Tibial nerve (tissue), 4 donors: Measurements from ENCODE around the gene TM2D1. TPM values are rescaled to one million over a fixed set of nuclear protein-coding genes. Genes with fewer than 3 reads are reported as not detected.
"Not testable (repeated sequence)": the region's sequence is repeated elsewhere in the genome, so short reads cannot be mapped to it uniquely, and the experiment has no call there.

Experiments
- DNase-seq, 2 donors: peaks; one replicate each; pipeline ENCODE4 v3.0.0-alpha.2; 2019; ENCODE audit warnings: low spot score in 2 of 2
- H3K27ac ChIP-seq, 4 donors: fragments of 200-600 bp; sonication (generic) in 3 of 4; one replicate each; pipeline ENCODE4 v1.5.1; 2017 to 2019; ENCODE audit warnings: mild to moderate bottlenecking in 1 of 4
- H3K27me3 ChIP-seq, 2 donors: fragments of 200-600 bp; sonication (generic) in 1 of 2; one replicate each; pipeline versions ENCODE4 v1.5.1 to v1.6.0; 2017 to 2019
- H3K36me3 ChIP-seq, 3 donors: fragments of 200-600 bp; sonication (generic); one replicate each; pipeline ENCODE4 v1.5.1; 2018 to 2019
- H3K4me1 ChIP-seq, 4 donors: fragments of 200-600 bp; sonication (generic) in 3 of 4; one replicate each; pipeline ENCODE4 v1.5.1; 2017 to 2019
- H3K4me3 ChIP-seq, 4 donors: fragments of 200-600 bp; sonication (generic) in 3 of 4; one replicate each; pipeline ENCODE4 v1.5.1; 2017 to 2019; ENCODE audit warnings: mild to moderate bottlenecking in 1 of 4, moderate library complexity in 1 of 4
- H3K9me3 ChIP-seq, 4 donors: fragments of 200-600 bp; sonication (generic) in 3 of 4; one replicate each; pipeline ENCODE4 v1.5.1; 2017 to 2019
- CTCF ChIP-seq, 5 experiments: fragments of 200-600 bp in 3 of 5; fragments of 450-650 bp in 2 of 5; sonication (generic) in 3 of 5; IDR thresholded peaks; one replicate each; pipeline ENCODE4 v1.5.1; 2016 to 2019; ENCODE audit warnings: antibody characterized with exemption in 5 of 5, mild to moderate bottlenecking in 3 of 5, moderate library complexity in 2 of 5
- EP300 ChIP-seq, 2 donors: sonication (generic); formaldehyde crosslinking; IDR thresholded peaks; one replicate each; pipeline ENCODE4 v1.6.1; 2017; ENCODE audit warnings: antibody characterized with exemption in 2 of 2, mild to moderate bottlenecking in 1 of 2
- POLR2A ChIP-seq, 2 donors: fragments of 450-650 bp; IDR thresholded peaks; one replicate each; pipeline ENCODE4 v1.6.1; 2017; ENCODE audit warnings: antibody characterized with exemption in 2 of 2, mild to moderate bottlenecking in 2 of 2, moderate library complexity in 2 of 2
- WGBS, 2 donors: methylation state at CpG; one replicate each; pipeline ENCODE4 v1.1.5; 2018; 5-methylcytosine and 5-hydroxymethylcytosine counted together
- total RNA-seq, 4 donors: library from RNA; depleted of rRNA; stranded (reverse); fragments of >200 nt; gene quantifications; one replicate each; pipeline ENCODE4 v1.1.0, GENCODE V29; 2016

TM2D1 gene
- total RNA-seq, 4 donors from 2014 or later: 56.7 to 88.3 (median 77.1) TPM

- Histone ChIP-seq H3K36me3 (peaks cover 0 to 26% (median 2%) of the 10 kb centered on the region in 3 donors), H3K9me3 (no peaks in the 10 kb centered on the region), H3K27me3 (no peaks in the 10 kb centered on the region), H3K4me3 (no peak overlapping the region), H3K4me1 (peaks cover 0 to 4% (median 1%) of the 10 kb centered on the region in 4 donors), H3K27ac (peak overlapping the region in 2 of 4 donors; percentile 22 to 58)
- no peak for DNase-seq
- TF ChIP-seq CTCF (IDR thresholded peaks at IDR 0.05) (no peak), EP300 (IDR thresholded peaks at IDR 0.05) (no peak)
- WGBS, 2 donors: 42 to 50% methylated on average over 3 of the region's 3 CpGs
These were observed 32.7 kb downstream of the TM2D1 start for GRCh38 chr1:61692155-61692800.

GRCh38 chr1:61687901-61688300 is 37.0 kb downstream of the TM2D1 start:
- Histone ChIP-seq H3K4me1 (peaks cover 0 to 4% (median 1%) of the 10 kb centered on the region in 4 donors), H3K9me3 (no peaks in the 10 kb centered on the region), H3K27ac (no peak overlapping the region), H3K36me3 (peaks cover 0 to 36% (median 3%) of the 10 kb centered on the region in 3 donors), H3K27me3 (no peaks in the 10 kb centered on the region), H3K4me3 (no peak overlapping the region)
- DNase-seq: no peak
- no peak for TF ChIP-seq POLR2A (IDR thresholded peaks at IDR 0.05)
- TF ChIP-seq CTCF (IDR thresholded peaks at IDR 0.05): no peak
- no peak for TF ChIP-seq EP300 (IDR thresholded peaks at IDR 0.05)
- WGBS, 2 donors: 80 to 91% methylated on average over 1 of the region's 1 CpG

GRCh38 chr1:61682891-61683290 is 42.0 kb downstream of the TM2D1 start:
- Histone ChIP-seq H3K36me3 (peaks cover 0 to 70% (median 3%) of the 10 kb centered on the region in 3 donors), H3K9me3 (no peaks in the 10 kb centered on the region), H3K4me1 (no peaks in the 10 kb centered on the region), H3K4me3 (no peak overlapping the region), H3K27ac (no peak overlapping the region), H3K27me3 (no peaks in the 10 kb centered on the region)
- DNase-seq: no peak
- 75 to 84% methylated on average over 3 of the region's 3 CpGs for WGBS, 2 donors
- TF ChIP-seq EP300 (IDR thresholded peaks at IDR 0.05): no peak
- no peak for TF ChIP-seq CTCF (IDR thresholded peaks at IDR 0.05)
- TF ChIP-seq POLR2A (IDR thresholded peaks at IDR 0.05): no peak

GRCh38 chr1:61680500-61680899 is 44.4 kb downstream of the TM2D1 start:
- Histone ChIP-seq H3K9me3 (no peaks in the 10 kb centered on the region), H3K4me3 (no peak overlapping the region), H3K36me3 (peaks cover 0 to 60% (median 0%) of the 10 kb centered on the region in 3 donors), H3K27me3 (no peaks in the 10 kb centered on the region), H3K27ac (no peak overlapping the region), H3K4me1 (no peaks in the 10 kb centered on the region)
- no peak for DNase-seq
- TF ChIP-seq EP300 (IDR thresholded peaks at IDR 0.05): no peak
- no peak for TF ChIP-seq CTCF (IDR thresholded peaks at IDR 0.05)
- TF ChIP-seq POLR2A (IDR thresholded peaks at IDR 0.05): no peak
- WGBS, 2 donors: 68 to 82% methylated on average over 2 of the region's 2 CpGs

- not testable (repeated sequence) for H3K27me3 ChIP-seq, DNase-seq, H3K4me3 ChIP-seq, H3K27ac ChIP-seq, H3K9me3 ChIP-seq, H3K4me1 ChIP-seq
- 92 to 96% methylated on average over 2 of the region's 2 CpGs for WGBS, 2 donors
- peaks cover 0 to 50% (median 0%) of the 10 kb centered on the region in 3 donors for H3K36me3 ChIP-seq
These were observed 48.1 kb downstream of the TM2D1 start for GRCh38 chr1:61676881-61677280.
